HK-2 (cell line): ENCODE measurements around the gene RAB7B.

ENCODE experiments used
- DNase-seq: peaks from one replicate; pipeline ENCODE4 v3.0.0-alpha.2; 2018; ENCODE audit not compliant: unreplicated experiment

RAB7B gene

GRCh38 chr1:205927247-205927646, 75.9 kb downstream of the RAB7B start:
- no peak for DNase-seq
